ENCODE measurements around the gene ACOX3. TPM values are rescaled to one million over a fixed set of nuclear protein-coding genes. Genes with fewer than 3 reads are reported as not detected.

The ACOX3 gene
- total and polyA plus RNA-seq, 4 donors, result 15.6 to 32.2 (median 21.5) TPM

- 55 to 83% methylated on average over 9 of the region's 9 CpGs for WGBS, 2 donors
- no peak for DNase-seq
Measured at GRCh38 chr4:8398347-8398746, 42.2 kb downstream of the ACOX3 start.

GRCh38 chr4:8396762-8397406 lies 43.6 kb downstream of the ACOX3 start:
- H3K27me3 ChIP-seq (ENCODE audit: control insufficient read depth in 3 of 3, insufficient read depth in 3 of 3, low read length in 2 of 3), result no peaks in the 10 kb centered on the region
- 96 to 98% methylated on average over 27 of the region's 27 CpGs for WGBS, 2 donors
- H3K9me3 ChIP-seq (ENCODE audit: control insufficient read depth in 4 of 4, insufficient read depth in 3 of 4, low read length in 3 of 4), result peaks cover 0 to 3% (median 0%) of the 10 kb centered on the region in 4 donors
- DNase-seq (no peak), ATAC-seq (ENCODE audit: insufficient read depth, low FRiP score) (no peak)
- no peak overlapping the region for H3K9ac ChIP-seq (ENCODE audit: insufficient read depth in 1 of 2, low read length in 2 of 2)
- no peak for TF ChIP-seq CTCF (IDR thresholded peaks at IDR 0.05; ENCODE audit: control extremely low read depth, extremely low read depth)
- peaks cover 0 to 3% (median under 1%) of the 10 kb centered on the region in 5 donors for H3K4me1 ChIP-seq (ENCODE audit: control insufficient read depth in 5 of 5, insufficient read depth in 5 of 5, low read length in 5 of 5)
- no peak overlapping the region for H3K4me3 ChIP-seq
- peaks cover 5 to 41% (median 17%) of the 10 kb centered on the region in 4 donors for H3K36me3 ChIP-seq (ENCODE audit: control insufficient read depth in 4 of 4, insufficient read depth in 4 of 4, low read length in 4 of 4)
- no peak overlapping the region for H3K27ac ChIP-seq (ENCODE audit: low read depth in 1 of 2, low read length in 1 of 2)

More at GRCh38 chr4:8398347-8398746, 42.2 kb downstream of the ACOX3 start:
- Histone ChIP-seq H3K4me1 (ENCODE audit: control insufficient read depth in 5 of 5, insufficient read depth in 5 of 5, low read length in 5 of 5) (peaks cover 0 to 10% (median 0%) of the 10 kb centered on the region in 5 donors), H3K27ac (ENCODE audit: low read depth in 1 of 2, low read length in 1 of 2) (no peak overlapping the region), H3K9me3 (ENCODE audit: control insufficient read depth in 4 of 4, insufficient read depth in 3 of 4, low read length in 3 of 4) (peaks cover 0 to 3% (median 0%) of the 10 kb centered on the region in 4 donors), H3K4me3 (no peak overlapping the region), H3K9ac (ENCODE audit: insufficient read depth in 1 of 2, low read length in 2 of 2) (no peak overlapping the region), H3K27me3 (ENCODE audit: control insufficient read depth in 3 of 3, insufficient read depth in 3 of 3, low read length in 2 of 3) (no peaks in the 10 kb centered on the region), H3K36me3 (ENCODE audit: control insufficient read depth in 4 of 4, insufficient read depth in 4 of 4, low read length in 4 of 4) (peaks cover 3 to 37% (median 13%) of the 10 kb centered on the region in 4 donors)
- TF ChIP-seq CTCF (IDR thresholded peaks at IDR 0.05; ENCODE audit: control extremely low read depth, extremely low read depth), result no peak
- no peak for ATAC-seq (ENCODE audit: insufficient read depth, low FRiP score)

GRCh38 chr4:8395504-8396296 lies 44.8 kb downstream of the ACOX3 start:
- no peak for TF ChIP-seq CTCF (IDR thresholded peaks at IDR 0.05; ENCODE audit: control extremely low read depth, extremely low read depth)
- 78 to 94% methylated on average over 12 of the region's 12 CpGs for WGBS, 2 donors
- H3K27ac ChIP-seq (ENCODE audit: low read depth in 1 of 2, low read length in 1 of 2), result no peak overlapping the region
- no peak for DNase-seq
- no peak overlapping the region for H3K4me3 ChIP-seq
- H3K4me1 ChIP-seq (ENCODE audit: control insufficient read depth in 5 of 5, insufficient read depth in 5 of 5, low read length in 5 of 5), result peaks cover 0 to 8% (median 3%) of the 10 kb centered on the region in 5 donors
- no peak for ATAC-seq (ENCODE audit: insufficient read depth, low FRiP score)
- H3K9me3 ChIP-seq (ENCODE audit: control insufficient read depth in 4 of 4, insufficient read depth in 3 of 4, low read length in 3 of 4), result peaks cover 0 to 3% (median 0%) of the 10 kb centered on the region in 4 donors
- H3K9ac ChIP-seq (ENCODE audit: insufficient read depth in 1 of 2, low read length in 2 of 2), result no peak overlapping the region
- H3K27me3 ChIP-seq (ENCODE audit: control insufficient read depth in 3 of 3, insufficient read depth in 3 of 3, low read length in 2 of 3), result no peaks in the 10 kb centered on the region
- peaks cover 5 to 44% (median 25%) of the 10 kb centered on the region in 4 donors for H3K36me3 ChIP-seq (ENCODE audit: control insufficient read depth in 4 of 4, insufficient read depth in 4 of 4, low read length in 4 of 4)
